Psoas muscle (tissue), 8 donors: Measurements from ENCODE around the gene RRAS2. TPM values are rescaled to one million over a fixed set of nuclear protein-coding genes. Genes with fewer than 3 reads are reported as not detected.

ENCODE experiments used
- ATAC-seq, 4 donors: fragments of 200-7000 bp; cut with Tn5 transposase; one replicate each; pipeline ENCODE4 v1.9.1; 2020; ENCODE audit warnings: moderate library complexity in 3 of 4, mild to moderate bottlenecking in 2 of 4
- DNase-seq, 2 donors: peaks; one replicate each; pipeline ENCODE4 v3.0.0-alpha.2; 2020
- H3K27ac ChIP-seq: fragments of 200-600 bp; one replicate; pipeline ENCODE4 v1.8.0; 2022
- H3K27me3 ChIP-seq, 3 donors: fragments of 200-600 bp in 1 of 3; one replicate each; pipeline versions ENCODE4 v1.6.1 to v1.8.0; 2013 to 2022; ENCODE audit warnings: low read length in 2 of 3, mild to moderate bottlenecking in 2 of 3, moderate library complexity in 1 of 3; ENCODE audit not compliant: insufficient read depth in 3 of 3
- H3K36me3 ChIP-seq, 2 donors: fragments of 200-600 bp in 1 of 2; one replicate each; pipeline versions ENCODE4 v1.6.1 to v1.8.0; 2013 to 2022; ENCODE audit warnings: low read depth in 1 of 2, mild to moderate bottlenecking in 1 of 2, moderate library complexity in 1 of 2; ENCODE audit not compliant: insufficient read depth in 1 of 2
- H3K4me1 ChIP-seq: fragments of 200-600 bp; one replicate; pipeline ENCODE4 v1.8.0; 2022
- H3K4me3 ChIP-seq: fragments of 200-600 bp; one replicate; pipeline ENCODE4 v1.8.0; 2022; ENCODE audit warnings: mild to moderate bottlenecking
- H3K9me3 ChIP-seq: fragments of 200-600 bp; one replicate; pipeline ENCODE4 v1.8.0; 2022
- CTCF ChIP-seq: fragments of 200-600 bp; IDR thresholded peaks from one replicate; pipeline ENCODE4 v1.8.0; 2022; ENCODE audit warnings: antibody characterized with exemption
- WGBS, 3 donors: extraction: QIAGEN DNeasy Blood & Tissue Kit; methylation state at CpG; one replicate each; pipeline versions ENCODE4 v1.1.6 to v1.1.7; 2013; 5-methylcytosine and 5-hydroxymethylcytosine counted together
- intact Hi-C, 2 donors: fragments of 100-400 bp; cut with DNase I; formaldehyde crosslinking; loops; one replicate each; pipeline versions ENCODE4 v1.11.0 to v1.14.2; 2022
- polyA plus RNA-seq, 3 donors: library from polyadenylated mRNA; stranded (reverse); fragments of 200-250 nt; gene quantifications; one replicate each; pipeline ENCODE4 v1.2.3, GENCODE V29; 2013
- total RNA-seq, 4 donors: library from RNA; stranded (reverse); fragmentation: NEBNext Ultra II Directional in 2 of 4; extraction: Animal tissue kit (Norgen Biotek cat#: 25700) in 2 of 4; gene quantifications; one replicate each; pipeline versions ENCODE4 v1.2.1 to v1.2.4, GENCODE V29; 2021 to 2023
- donor health status: healthy with polysubstance abuse.
- donor health status: DM: no; HTN: no; CAD: no; lungs with moderate emphysema.
- donor health status: Bipolar disorder and iron deficiency.
- donor health status: healthy.
- donor health status: DM: yes; HTN: yes; CAD: no.
- donor health status: DM: no; HTN: no; CAD: no.
- donor health status: DM: no; HTN: no; CAD: no.
- donor health status: DM: yes; HTN: yes; CAD: no.

RRAS2 gene
- total and polyA plus RNA-seq, 7 donors, result 44.3 to 89.8 (median 54.0) TPM

GRCh38 chr11:14312736-14313438 is 46.1 kb downstream of the RRAS2 start:
- H3K27me3 ChIP-seq, result no peaks in the 10 kb centered on the region
- H3K36me3 ChIP-seq, result no peaks in the 10 kb centered on the region
- ATAC-seq (no peak), DNase-seq (no peak)
- no peaks in the 10 kb centered on the region for H3K9me3 ChIP-seq
- H3K27ac ChIP-seq, result no peak overlapping the region
- H3K4me3 ChIP-seq, result no peak overlapping the region
- H3K4me1 ChIP-seq, result peaks cover 56% of the 10 kb centered on the region
- TF ChIP-seq CTCF, result no peak
- WGBS, 3 donors, result 72 to 92% (median 78%) methylated on average over 4 of the region's 4 CpGs
- intact Hi-C loops, result no loop called here

GRCh38 chr11:14310679-14311078 is 48.3 kb downstream of the RRAS2 start:
- Histone ChIP-seq H3K9me3 (no peaks in the 10 kb centered on the region), H3K4me1 (peaks cover 58% of the 10 kb centered on the region), H3K36me3 (no peaks in the 10 kb centered on the region), H3K4me3 (no peak overlapping the region), H3K27ac (peak overlapping the region; percentile 54), H3K27me3 (no peaks in the 10 kb centered on the region)
- DNase-seq, result no peak
- ATAC-seq, result no peak
- intact Hi-C loops, result no loop called here
- WGBS, 3 donors, result 48 to 54% (median 48%) methylated on average over 1 of the region's 1 CpG
- TF ChIP-seq CTCF, result no peak

- ATAC-seq, result peak; percentile 51 to 77 (median 60)
- Histone ChIP-seq H3K36me3 (no peaks in the 10 kb centered on the region), H3K4me1 (peaks cover 59% of the 10 kb centered on the region), H3K9me3 (no peaks in the 10 kb centered on the region), H3K27me3 (no peaks in the 10 kb centered on the region), H3K4me3 (no peak overlapping the region), H3K27ac (peak overlapping the region; percentile 54)
- TF ChIP-seq CTCF, result no peak
- intact Hi-C loops, result loop anchor here (5.0 kb wide), 3 partner anchors 38 to 128 kb away; partner anchors contain the start of gene RRAS2 (in 1 of the 2)
- 42 to 57% (median 47%) methylated on average over 4 of the region's 4 CpGs for WGBS, 3 donors
- no peak for DNase-seq
These were observed 49.4 kb downstream of the RRAS2 start for GRCh38 chr11:14309425-14310192.

GRCh38 chr11:14308897-14309387 is 50.0 kb downstream of the RRAS2 start:
- H3K4me1 ChIP-seq, result peaks cover 59% of the 10 kb centered on the region
- intact Hi-C loops, result loop anchor here (5.0 kb wide), 3 partner anchors 38 to 128 kb away; partner anchors contain the start of gene RRAS2 (in 1 of the 2)
- ATAC-seq, result no peak
- no peak for DNase-seq
- H3K27me3 ChIP-seq, result no peaks in the 10 kb centered on the region
- H3K9me3 ChIP-seq, result no peaks in the 10 kb centered on the region
- peak; percentile 10 for TF ChIP-seq CTCF
- WGBS, 3 donors, result 82 to 93% (median 86%) methylated on average over 1 of the region's 1 CpG
- H3K36me3 ChIP-seq, result no peaks in the 10 kb centered on the region
- peak overlapping the region; percentile 54 for H3K27ac ChIP-seq
- H3K4me3 ChIP-seq, result no peak overlapping the region
